IMR-90 (cell line): ENCODE results near the gene TEX11. TPM values are rescaled to one million over a fixed set of nuclear protein-coding genes. Genes with fewer than 3 reads are reported as not detected.

Experiments used
- ATAC-seq: fragments of 200-7000 bp; cut with Tn5 transposase; 2 replicates; pipeline ENCODE4 v1.9.1; 2020; ENCODE audit warnings: low read depth, mild to moderate bottlenecking, moderate library complexity
- BruUV-seq: library from RNA; stranded (reverse); fragments of 400-500 nt; replicated peaks from 2 replicates; lab custom pipeline; 2021; lab: Mats Ljungman, UMichigan
- CTCF ChIA-PET: fragments of 300-600 bp; formaldehyde crosslinking; extraction: SDS; loops from one replicate; lab custom pipeline; 2021; ENCODE audit warnings: antibody characterized with exemption; lab: Yijun Ruan, JAX
- POLR2A ChIA-PET: fragments of 300-600 bp; sonication (Branson Sonifier 250); formaldehyde crosslinking; loops from one replicate; lab custom pipeline; 2022; ENCODE audit warnings: antibody characterized with exemption; ENCODE audit not compliant: unreplicated experiment; lab: Charles Lee
- DNase-seq: peaks from one replicate; pipeline ENCODE4 v3.0.0; 2013
- H2AFZ ChIP-seq: replicated peaks from 2 replicates; pipeline ENCODE3; 2013; ENCODE audit warnings: low read length, mild to moderate bottlenecking; ENCODE audit not compliant: poor library complexity
- H2AK5ac ChIP-seq: 2 replicates; pipeline ENCODE4 v1.6.1; 2013; ENCODE audit warnings: low read depth, low read length, inconsistent platforms
- H2AK9ac ChIP-seq: replicated peaks from 2 replicates; pipeline ENCODE3; 2013; ENCODE audit warnings: mild to moderate bottlenecking, low read depth, low read length, moderate library complexity; ENCODE audit not compliant: poor library complexity
- H2BK120ac ChIP-seq: 2 replicates; pipeline ENCODE4 v1.6.1; 2013; ENCODE audit warnings: low read depth, low read length, inconsistent platforms
- H2BK15ac ChIP-seq: 3 replicates; pipeline ENCODE4 v1.6.1; 2013; ENCODE audit warnings: low read depth, low read length, inconsistent platforms
- H2BK20ac ChIP-seq: 2 replicates; pipeline ENCODE4 v1.6.1; 2013; ENCODE audit warnings: low read depth, mild to moderate bottlenecking, inconsistent platforms, low read length, moderate library complexity
- H2BK5ac ChIP-seq: 2 replicates; pipeline ENCODE4 v1.6.1; 2013; ENCODE audit warnings: mild to moderate bottlenecking, low read depth, low read length, inconsistent platforms; ENCODE audit not compliant: poor library complexity, severe bottlenecking
- H3K14ac ChIP-seq: replicated peaks from 2 replicates; pipeline ENCODE4 v1.6.1; 2013; ENCODE audit warnings: low read depth, low read length, inconsistent platforms
- H3K18ac ChIP-seq: 2 replicates; pipeline ENCODE4 v1.6.1; 2013; ENCODE audit warnings: low read depth, low read length, control low read depth
- H3K23ac ChIP-seq: 2 replicates; pipeline ENCODE4 v1.6.1; 2013; ENCODE audit warnings: low read depth, low read length, inconsistent platforms
- H3K27ac ChIP-seq: 2 replicates; pipeline ENCODE4 v1.5.1; 2013; ENCODE audit warnings: mild to moderate bottlenecking, control low read depth, low read length; ENCODE audit not compliant: insufficient read depth
- H3K27me3 ChIP-seq: 2 replicates; pipeline ENCODE4 v1.6.1; 2013; ENCODE audit warnings: low read length; ENCODE audit not compliant: control insufficient read depth, insufficient read depth
- H3K36me3 ChIP-seq: 2 replicates; pipeline ENCODE4 v1.6.1; 2013; ENCODE audit warnings: low read length, mixed read lengths; ENCODE audit not compliant: control insufficient read depth, insufficient read depth
- H3K4ac ChIP-seq: 2 replicates; pipeline ENCODE4 v1.6.1; 2013; ENCODE audit warnings: low read depth, low read length, inconsistent platforms
- H3K4me1 ChIP-seq: 2 replicates; pipeline ENCODE4 v1.6.1; 2013; ENCODE audit warnings: low read length, mixed read lengths; ENCODE audit not compliant: control insufficient read depth, insufficient read depth
- H3K4me2 ChIP-seq: 2 replicates; pipeline ENCODE4 v1.6.1; 2013; ENCODE audit warnings: low read depth, mild to moderate bottlenecking, control low read depth, low read length, moderate library complexity
- H3K4me3 ChIP-seq: 2 replicates; pipeline ENCODE4 v1.5.1; 2013; ENCODE audit warnings: low read depth, mild to moderate bottlenecking, control low read depth, low read length, moderate library complexity; ENCODE audit not compliant: insufficient read depth
- H3K56ac ChIP-seq: 2 replicates; pipeline ENCODE4 v1.6.1; 2013; ENCODE audit warnings: low read length, inconsistent platforms; ENCODE audit not compliant: insufficient read depth; ENCODE audit errors: extremely low read depth
- H3K79me1 ChIP-seq, 2 experiments: 2 replicates each; pipeline ENCODE4 v1.6.1; 2013; ENCODE audit warnings: low read length in 2 of 2, inconsistent platforms in 1 of 2, low read depth in 1 of 2
- H3K9ac ChIP-seq: 2 replicates; pipeline ENCODE4 v1.6.1; 2013; ENCODE audit warnings: low read depth, low read length, control low read depth
- H3K9me1 ChIP-seq: 2 replicates; pipeline ENCODE4 v1.6.1; 2013; ENCODE audit warnings: low read length, inconsistent platforms; ENCODE audit not compliant: insufficient read depth
- H3K9me3 ChIP-seq: 2 replicates; pipeline ENCODE4 v1.6.1; 2013; ENCODE audit warnings: low read length; ENCODE audit not compliant: control insufficient read depth, insufficient read depth
- H4K20me1 ChIP-seq: 2 replicates; pipeline ENCODE4 v1.6.1; 2013; ENCODE audit warnings: low read length, inconsistent platforms; ENCODE audit not compliant: insufficient read depth
- H4K5ac ChIP-seq: 2 replicates; pipeline ENCODE4 v1.6.1; 2013; ENCODE audit warnings: mild to moderate bottlenecking, low read depth, low read length, control low read depth
- H4K8ac ChIP-seq, 2 experiments: 2 replicates each; pipeline ENCODE4 v1.6.1; 2013; ENCODE audit warnings: low read depth in 2 of 2, low read length in 2 of 2, control low read depth in 1 of 2, inconsistent platforms in 1 of 2
- H4K91ac ChIP-seq: 2 replicates; pipeline ENCODE4 v1.6.1; 2013; ENCODE audit warnings: low read depth, low read length, inconsistent platforms; ENCODE audit not compliant: insufficient read depth
- MAZ ChIP-seq: IDR thresholded peaks from 2 replicates; pipeline ENCODE4 v1.6.1; 2012; ENCODE audit warnings: low read depth, mild to moderate bottlenecking, low read length, improper control_type of control experiment, moderate library complexity, borderline replicate concordance
- MXI1 ChIP-seq: IDR thresholded peaks from 2 replicates; pipeline ENCODE4 v1.6.1; 2012; ENCODE audit warnings: low read depth, mild to moderate bottlenecking, low read length, moderate library complexity, borderline replicate concordance
- POLR2A ChIP-seq: IDR thresholded peaks from 2 replicates; pipeline ENCODE4 v1.6.1; 2012; ENCODE audit warnings: mild to moderate bottlenecking, low read depth, low read length
- RAD21 ChIP-seq: IDR thresholded peaks from 2 replicates; pipeline ENCODE4 v1.6.1; 2012; ENCODE audit warnings: low read length, improper control_type of control experiment
- SMC3 ChIP-seq: fragments of 150-350 bp; IDR thresholded peaks from 2 replicates; pipeline ENCODE4 v1.6.1; 2016; ENCODE audit warnings: low read depth, mild to moderate bottlenecking, antibody characterized with exemption, low read length, moderate library complexity
- WGBS, 2 experiments: methylation state at CpG; one replicate each; pipeline versions ENCODE4 v1.1.5 to v1.1.7; 2013; ENCODE audit warnings: missing lambda C conversion rate in 2 of 2; ENCODE audit not compliant: insufficient read length in 1 of 2; ENCODE audit errors: extremely low coverage in 2 of 2; 5-methylcytosine and 5-hydroxymethylcytosine counted together
- dilution Hi-C: fragments of 300-500 bp; cut with HindIII; formaldehyde crosslinking; loops from one replicate; pipeline ENCODE4 v1.14.3; 2018; ENCODE audit warnings: low sequenced_read_pairs; ENCODE audit not compliant: unreplicated experiment
- in situ Hi-C: fragments of 300-500 bp; cut with MboI; formaldehyde crosslinking; loops from 3 replicates; pipeline ENCODE4 v1.14.3; 2019; ENCODE audit warnings: low sequenced_read_pairs, inconsistent platforms, mixed read lengths
- intact Hi-C: fragments of 100-400 bp; cut with micrococcal nuclease; formaldehyde crosslinking; loops from 2 replicates; pipeline ENCODE4 v1.10.0; 2022
- polyA plus RNA-seq, 3 experiments: library from polyadenylated mRNA; depleted of rRNA; stranded (reverse); fragments of >200 nt; gene quantifications; 2 replicates each; pipeline ENCODE4 v1.2.3, GENCODE V29; 2012; ENCODE audit warnings: low replicate concordance in 1 of 3
- total RNA-seq: library from RNA; depleted of rRNA; stranded (reverse); fragments of >200 nt; gene quantifications from 2 replicates; pipeline ENCODE4 v1.2.3, GENCODE V29; 2012
- TF ChIP-seq, protein P1 (sequence below): fragments of 150-350 bp; IDR thresholded peaks from 2 replicates; pipeline ENCODE4 v1.6.1; 2016; ENCODE audit warnings: low read depth, mild to moderate bottlenecking, low read length, moderate library complexity, borderline replicate concordance

TEX11 gene
- total and polyA plus RNA-seq, 2 of the 4 experiments (the other 2 are of a cell fraction) = not detected

DNA sequence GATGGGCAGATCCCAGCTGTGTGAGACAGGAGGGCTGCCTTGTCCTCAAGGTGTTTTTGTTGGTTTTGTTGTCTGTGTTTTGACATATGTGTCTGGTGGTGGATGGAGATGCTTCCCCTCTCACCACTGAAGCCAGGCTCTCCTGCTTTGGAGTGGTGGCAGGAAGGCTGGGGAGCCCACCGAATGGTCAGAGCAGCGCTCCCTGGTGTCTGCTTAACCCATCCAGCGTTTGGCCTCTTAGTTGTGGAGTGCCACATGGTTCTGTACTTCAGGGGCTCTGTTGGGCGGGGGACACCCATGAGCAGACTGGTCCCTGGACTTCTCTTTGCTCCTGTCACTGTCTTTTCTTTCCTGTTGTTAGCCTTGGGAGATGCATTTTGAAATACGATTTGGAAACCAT, 412.0 kb downstream of the TEX11 start:
- H3K4me1 ChIP-seq = no peaks in the 10 kb centered on the region
- H2BK5ac ChIP-seq = no peak overlapping the region
- no peaks in the 10 kb centered on the region; the same call in 1 of the 2 replicates for H3K27me3 ChIP-seq
- H2BK120ac ChIP-seq = no peak overlapping the region
- no peak overlapping the region for H2AK9ac ChIP-seq
- no peaks in the 10 kb centered on the region for H4K20me1 ChIP-seq
- dilution Hi-C loops = no loop called here
- H2BK15ac ChIP-seq = no peak overlapping the region
- H3K9me3 ChIP-seq = no peaks in the 10 kb centered on the region
- no peak overlapping the region for H3K18ac ChIP-seq
- TF ChIP-seq SMC3 (no peak), RAD21 (no peak), MAZ (no peak), MXI1 (no peak), POLR2A (no peak)
- TF ChIP-seq, protein P1, sequence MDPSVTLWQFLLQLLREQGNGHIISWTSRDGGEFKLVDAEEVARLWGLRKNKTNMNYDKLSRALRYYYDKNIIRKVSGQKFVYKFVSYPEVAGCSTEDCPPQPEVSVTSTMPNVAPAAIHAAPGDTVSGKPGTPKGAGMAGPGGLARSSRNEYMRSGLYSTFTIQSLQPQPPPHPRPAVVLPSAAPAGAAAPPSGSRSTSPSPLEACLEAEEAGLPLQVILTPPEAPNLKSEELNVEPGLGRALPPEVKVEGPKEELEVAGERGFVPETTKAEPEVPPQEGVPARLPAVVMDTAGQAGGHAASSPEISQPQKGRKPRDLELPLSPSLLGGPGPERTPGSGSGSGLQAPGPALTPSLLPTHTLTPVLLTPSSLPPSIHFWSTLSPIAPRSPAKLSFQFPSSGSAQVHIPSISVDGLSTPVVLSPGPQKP = no peak
- no peak overlapping the region for H3K9ac ChIP-seq
- no peak for ATAC-seq
- H4K5ac ChIP-seq = no peak overlapping the region
- H4K8ac ChIP-seq = no peak overlapping the region
- no peak overlapping the region for H3K4me2 ChIP-seq
- intact Hi-C loops = no loop called here
- no TSS peak for BruUV-seq
- no peak overlapping the region for H3K23ac ChIP-seq
- ChIA-PET CTCF (no interaction called here), POLR2A (no interaction called here)
- no peak overlapping the region for H3K14ac ChIP-seq
- no peak overlapping the region for H3K4ac ChIP-seq
- DNase-seq = no peak
- in situ Hi-C loops = no loop called here
- no peaks in the 10 kb centered on the region; a peak in 1 of 4 replicates for H3K79me1 ChIP-seq
- H3K27ac ChIP-seq = no peak overlapping the region
- no peak overlapping the region for H2BK20ac ChIP-seq
- H4K91ac ChIP-seq = no peak overlapping the region
- no peak overlapping the region for H3K4me3 ChIP-seq
- WGBS, 2 experiments = no CpG with 5 or more reads among the region's 5 CpGs
- no peak overlapping the region for H3K56ac ChIP-seq
- H2AFZ ChIP-seq = no peak overlapping the region
- peaks cover 3% of the 10 kb centered on the region; the same call in 1 of the 2 replicates for H3K9me1 ChIP-seq
- H2AK5ac ChIP-seq = no peak overlapping the region
- peaks cover 29% of the 10 kb centered on the region for H3K36me3 ChIP-seq
